Esophagus muscularis mucosa (tissue), 4 donors: Measurements from ENCODE around the gene MAP3K7.

Experiments used
- CTCF ChIP-seq, 3 experiments: fragments of 200-600 bp in 2 of 3; fragments of 450-650 bp in 1 of 3; sonication (generic) in 2 of 3; IDR thresholded peaks; one replicate each; pipeline ENCODE4 v1.5.1; 2017 to 2019; ENCODE audit warnings: antibody characterized with exemption in 3 of 3, mild to moderate bottlenecking in 2 of 3, moderate library complexity in 1 of 3
- EP300 ChIP-seq: sonication (generic); formaldehyde crosslinking; IDR thresholded peaks from one replicate; pipeline ENCODE4 v1.6.1; 2017; ENCODE audit warnings: antibody characterized with exemption
- POLR2A ChIP-seq: fragments of 450-650 bp; IDR thresholded peaks from one replicate; pipeline ENCODE4 v1.6.1; 2017; ENCODE audit warnings: antibody characterized with exemption, moderate library complexity, mild to moderate bottlenecking, low read depth
- POLR2AphosphoS5 ChIP-seq, 2 donors: sonication (generic); formaldehyde crosslinking; IDR thresholded peaks; one replicate each; pipeline ENCODE4 v1.6.1; 2017; ENCODE audit warnings: antibody characterized with exemption in 2 of 2

- no peak for TF ChIP-seq POLR2A
- TF ChIP-seq CTCF (IDR thresholded peaks at IDR 0.05), result no peak
- TF ChIP-seq EP300, result no peak
- TF ChIP-seq POLR2AphosphoS5 (IDR thresholded peaks at IDR 0.05), result no peak
Measured at GRCh38 chr6:90500458-90500857, 86.4 kb downstream of the MAP3K7 start.
